Hematopoietic multipotent progenitor cell treated with erythropoietin and hydrocortisone succinate and interleukin-3 and kit ligand, for 4 days (in vitro differentiated cells): ENCODE results near the gene RPL4.
"Not testable (repeated sequence)": the region's sequence is repeated elsewhere in the genome, so short reads cannot be mapped to it uniquely, and the experiment has no call there.

ENCODE experiments used
- DNase-seq: peaks from one replicate; pipeline ENCODE4 v3.0.0-alpha.2; 2015

RPL4 gene

GRCh38 chr15:66504563-66505429, at the start of gene RPL4, which contains the start of gene ZWILCH:
Gene RPL4, minus strand, starts transcription at chr15:66504855. Its CDS starts 65 bp downstream, at chr15:66504790.
Gene ZWILCH, plus strand, starts transcription at chr15:66505326. Its CDS starts 13 bp downstream, at chr15:66505339.
- DNase-seq: peak; percentile 94

- no peak for DNase-seq
These were observed 40.6 kb upstream of the RPL4 start for GRCh38 chr15:66545255-66545654.

GRCh38 chr15:66542896-66543295, 38.2 kb upstream of the RPL4 start:
- no peak for DNase-seq

GRCh38 chr15:66535056-66535455, 30.4 kb upstream of the RPL4 start:
- no peak for DNase-seq

GRCh38 chr15:66524838-66525237, 20.2 kb upstream of the RPL4 start:
- DNase-seq: no peak

- DNase-seq: no peak
These were observed 19.3 kb upstream of the RPL4 start for GRCh38 chr15:66523926-66524325.

- DNase-seq: no peak
These were observed 11.3 kb upstream of the RPL4 start for GRCh38 chr15:66515901-66516322.

- no peak for DNase-seq
These were observed 9.9 kb upstream of the RPL4 start for GRCh38 chr15:66514586-66514985.

GRCh38 chr15:66508293-66508883, 3.7 kb upstream of the RPL4 start:
- peak; percentile 20 for DNase-seq

- DNase-seq: peak; percentile 24
These were observed 1.2 kb upstream of the RPL4 start for GRCh38 chr15:66505818-66506217.

- no peak for DNase-seq
These were observed 766 bp upstream of the RPL4 start for GRCh38 chr15:66505430-66505811.

- DNase-seq: no peak
These were observed 684 bp downstream of the RPL4 start for GRCh38 chr15:66503780-66504562.

- DNase-seq: not testable (repeated sequence)
These were observed 1.5 kb downstream of the RPL4 start for GRCh38 chr15:66503041-66503648.

- no peak for DNase-seq
These were observed 2.2 kb downstream of the RPL4 start for GRCh38 chr15:66502491-66502890.

GRCh38 chr15:66500346-66500745, 4.3 kb downstream of the RPL4 start:
- DNase-seq: not testable (repeated sequence)

GRCh38 chr15:66498501-66499386, 5.9 kb downstream of the RPL4 start:
- peak; percentile 76 for DNase-seq

- DNase-seq: peak; percentile 98
These were observed 6.9 kb downstream of the RPL4 start, which contains the start of gene SNAPC5 for GRCh38 chr15:66497502-66498455. Gene SNAPC5, minus strand, starts transcription at chr15:66497762. Its CDS starts 31 bp downstream, at chr15:66497731.

GRCh38 chr15:66496951-66497501, 7.6 kb downstream of the RPL4 start:
- peak; percentile 57 for DNase-seq

- DNase-seq: no peak
These were observed 10.4 kb downstream of the RPL4 start for GRCh38 chr15:66494262-66494661.

- no peak for DNase-seq
These were observed 12.8 kb downstream of the RPL4 start for GRCh38 chr15:66491846-66492245.
